A673 (cell line): ENCODE data around the gene GNG12.

Experiments used
- EZH2 ChIP-seq: fragments of 200-600 bp; sonication (generic); IDR thresholded peaks from 2 replicates; pipeline ENCODE4 v1.6.1; 2017; ENCODE audit warnings: borderline replicate concordance, low read depth, mild to moderate bottlenecking, mixed read lengths, antibody characterized with exemption, low read length; ENCODE audit not compliant: poor library complexity, severe bottlenecking
- TF ChIP-seq, protein P1 (sequence below): fragments of 300-800, 200-600 bp; sonication (generic); conservative IDR thresholded peaks from 2 replicates; pipeline ENCODE4 v1.5.1; 2017; ENCODE audit warnings: low read depth, mild to moderate bottlenecking, antibody characterized with exemption, low read length, moderate library complexity, mixed read lengths

DNA sequence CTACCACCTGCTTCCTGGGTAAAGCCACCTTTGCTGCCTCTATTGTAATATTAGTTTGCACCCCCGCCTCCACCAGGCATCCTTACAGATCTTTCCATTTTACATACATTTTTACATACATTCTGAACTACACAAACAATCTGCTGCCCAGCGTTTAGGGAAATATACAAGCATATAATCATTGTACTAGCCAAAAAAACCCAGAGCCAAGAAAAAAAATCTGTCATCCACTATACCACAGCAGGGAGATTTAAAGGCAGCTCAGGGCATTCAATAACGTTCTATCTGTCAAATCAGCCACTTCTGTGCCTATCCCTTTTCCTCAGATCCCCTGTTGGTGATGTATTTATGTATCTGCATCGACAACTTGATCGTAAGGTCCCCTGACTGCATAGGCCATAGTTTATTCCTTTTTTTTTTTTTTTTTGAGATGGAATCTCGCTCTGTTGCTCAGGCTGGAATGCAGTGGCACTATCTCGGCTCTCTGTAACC, 43.0 kb downstream of the GNG12 start:
- TF ChIP-seq, protein P1, sequence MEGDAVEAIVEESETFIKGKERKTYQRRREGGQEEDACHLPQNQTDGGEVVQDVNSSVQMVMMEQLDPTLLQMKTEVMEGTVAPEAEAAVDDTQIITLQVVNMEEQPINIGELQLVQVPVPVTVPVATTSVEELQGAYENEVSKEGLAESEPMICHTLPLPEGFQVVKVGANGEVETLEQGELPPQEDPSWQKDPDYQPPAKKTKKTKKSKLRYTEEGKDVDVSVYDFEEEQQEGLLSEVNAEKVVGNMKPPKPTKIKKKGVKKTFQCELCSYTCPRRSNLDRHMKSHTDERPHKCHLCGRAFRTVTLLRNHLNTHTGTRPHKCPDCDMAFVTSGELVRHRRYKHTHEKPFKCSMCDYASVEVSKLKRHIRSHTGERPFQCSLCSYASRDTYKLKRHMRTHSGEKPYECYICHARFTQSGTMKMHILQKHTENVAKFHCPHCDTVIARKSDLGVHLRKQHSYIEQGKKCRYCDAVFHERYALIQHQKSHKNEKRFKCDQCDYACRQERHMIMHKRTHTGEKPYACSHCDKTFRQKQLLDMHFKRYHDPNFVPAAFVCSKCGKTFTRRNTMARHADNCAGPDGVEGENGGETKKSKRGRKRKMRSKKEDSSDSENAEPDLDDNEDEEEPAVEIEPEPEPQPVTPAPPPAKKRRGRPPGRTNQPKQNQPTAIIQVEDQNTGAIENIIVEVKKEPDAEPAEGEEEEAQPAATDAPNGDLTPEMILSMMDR = no peak
- TF ChIP-seq EZH2 = no peak
